GM19324 (cell line): ENCODE measurements around the gene RPS3.
"Not testable (repeated sequence)": the region's sequence is repeated elsewhere in the genome, so short reads cannot be mapped to it uniquely, and the experiment has no call there.

Experiments
- ATAC-seq: cut with Tn5 transposase; IDR thresholded peaks from one replicate; pipeline ENCODE4 v1.9.1; 2021; ENCODE audit warnings: mild to moderate bottlenecking, moderate library complexity; ENCODE audit not compliant: unreplicated experiment, low FRiP score

RPS3 gene

GRCh38 chr11:75378776-75379175 lies 20.5 kb upstream of the RPS3 start:
- not testable (repeated sequence) for ATAC-seq

- ATAC-seq: no peak
Measured at GRCh38 chr11:75380245-75380644, 19.1 kb upstream of the RPS3 start.

- ATAC-seq: no peak
Measured at GRCh38 chr11:75380716-75381420, 18.4 kb upstream of the RPS3 start.

GRCh38 chr11:75383246-75383645 lies 16.1 kb upstream of the RPS3 start:
- ATAC-seq: no peak

- ATAC-seq: no peak
Measured at GRCh38 chr11:75384438-75385080, 14.8 kb upstream of the RPS3 start.

- ATAC-seq: no peak
Measured at GRCh38 chr11:75386942-75387630, 12.2 kb upstream of the RPS3 start.

GRCh38 chr11:75387736-75388294 lies 11.5 kb upstream of the RPS3 start:
- no peak for ATAC-seq

GRCh38 chr11:75388386-75389275 lies 10.7 kb upstream of the RPS3 start:
- no peak for ATAC-seq

- no peak for ATAC-seq
Measured at GRCh38 chr11:75389276-75389605, 10.1 kb upstream of the RPS3 start.

GRCh38 chr11:75389925-75390324 lies 9.4 kb upstream of the RPS3 start:
- ATAC-seq: no peak

- ATAC-seq: no peak
Measured at GRCh38 chr11:75394085-75394840, 5.1 kb upstream of the RPS3 start.

- ATAC-seq: no peak
Measured at GRCh38 chr11:75398906-75399305, 412 bp upstream of the RPS3 start.

GRCh38 chr11:75400146-75400865 lies 988 bp downstream of the RPS3 start:
- ATAC-seq: no peak

- ATAC-seq: no peak
Measured at GRCh38 chr11:75402002-75402773, 2.9 kb downstream of the RPS3 start.

- ATAC-seq: no peak
Measured at GRCh38 chr11:75403037-75403436, 3.7 kb downstream of the RPS3 start.

- ATAC-seq: no peak
Measured at GRCh38 chr11:75403983-75404658, 4.8 kb downstream of the RPS3 start.

GRCh38 chr11:75406338-75406777 lies 7.0 kb downstream of the RPS3 start:
- no peak for ATAC-seq

GRCh38 chr11:75408957-75409219 lies 9.6 kb downstream of the RPS3 start:
- no peak for ATAC-seq
